Measurements from ENCODE around the gene BCAM.

BCAM gene

GRCh38 chr19:44867578-44867977 is 58.7 kb downstream of the BCAM start:
- no peak overlapping the region for H2AFZ ChIP-seq (ENCODE audit: low read depth, low read length, severe bottlenecking)

GRCh38 chr19:44869733-44870470 is 61.0 kb downstream of the BCAM start:
- Histone ChIP-seq H3F3A (ENCODE audit: insufficient read depth) (no peaks in the 10 kb centered on the region), H3K9ac (ENCODE audit: low read length) (no peak overlapping the region), H3K9me3 (ENCODE audit: insufficient read depth, low read length) (no peaks in the 10 kb centered on the region), H2AFZ (ENCODE audit: low read depth, low read length, severe bottlenecking) (no peak overlapping the region), H3K4me2 (ENCODE audit: low read depth, low read length, poor library complexity, severe bottlenecking) (no peak overlapping the region), H3K36me3 (ENCODE audit: low read length) (no peaks in the 10 kb centered on the region), H3K4me3 (ENCODE audit: insufficient read depth, low read length, poor library complexity, severe bottlenecking) (no peak overlapping the region), H3K79me2 (ENCODE audit: insufficient read depth, low read length) (no peaks in the 10 kb centered on the region), H4K20me1 (ENCODE audit: low read depth, low read length) (no peaks in the 10 kb centered on the region), H3K27me3 (ENCODE audit: low read length) (no peaks in the 10 kb centered on the region), H3K9me2 (replicated peaks; ENCODE audit: insufficient read depth, low read length) (no peaks in the 10 kb centered on the region), H3K27ac (ENCODE audit: low read depth, low read length) (no peak overlapping the region)
- TF ChIP-seq, protein P1, sequence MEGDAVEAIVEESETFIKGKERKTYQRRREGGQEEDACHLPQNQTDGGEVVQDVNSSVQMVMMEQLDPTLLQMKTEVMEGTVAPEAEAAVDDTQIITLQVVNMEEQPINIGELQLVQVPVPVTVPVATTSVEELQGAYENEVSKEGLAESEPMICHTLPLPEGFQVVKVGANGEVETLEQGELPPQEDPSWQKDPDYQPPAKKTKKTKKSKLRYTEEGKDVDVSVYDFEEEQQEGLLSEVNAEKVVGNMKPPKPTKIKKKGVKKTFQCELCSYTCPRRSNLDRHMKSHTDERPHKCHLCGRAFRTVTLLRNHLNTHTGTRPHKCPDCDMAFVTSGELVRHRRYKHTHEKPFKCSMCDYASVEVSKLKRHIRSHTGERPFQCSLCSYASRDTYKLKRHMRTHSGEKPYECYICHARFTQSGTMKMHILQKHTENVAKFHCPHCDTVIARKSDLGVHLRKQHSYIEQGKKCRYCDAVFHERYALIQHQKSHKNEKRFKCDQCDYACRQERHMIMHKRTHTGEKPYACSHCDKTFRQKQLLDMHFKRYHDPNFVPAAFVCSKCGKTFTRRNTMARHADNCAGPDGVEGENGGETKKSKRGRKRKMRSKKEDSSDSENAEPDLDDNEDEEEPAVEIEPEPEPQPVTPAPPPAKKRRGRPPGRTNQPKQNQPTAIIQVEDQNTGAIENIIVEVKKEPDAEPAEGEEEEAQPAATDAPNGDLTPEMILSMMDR (IDR thresholded peaks at IDR 0.05; ENCODE audit: insufficient read depth, low read length, poor library complexity, severe bottlenecking): no peak
- no peak for TF ChIP-seq EZH2phosphoT487 (conservative IDR thresholded peaks at IDR 0.05; ENCODE audit: low read length)

More at GRCh38 chr19:44867578-44867977, 58.7 kb downstream of the BCAM start:
- H3K9ac ChIP-seq (ENCODE audit: low read length): no peak overlapping the region
- no peak overlapping the region for H3K4me2 ChIP-seq (ENCODE audit: low read depth, low read length, poor library complexity, severe bottlenecking)
- H3K4me3 ChIP-seq (ENCODE audit: insufficient read depth, low read length, poor library complexity, severe bottlenecking): no peak overlapping the region
- H3F3A ChIP-seq (ENCODE audit: insufficient read depth): no peaks in the 10 kb centered on the region
- H3K9me2 ChIP-seq (replicated peaks; ENCODE audit: insufficient read depth, low read length): no peaks in the 10 kb centered on the region
- H4K20me1 ChIP-seq (ENCODE audit: low read depth, low read length): no peaks in the 10 kb centered on the region
- TF ChIP-seq, protein P1 (IDR thresholded peaks at IDR 0.05; ENCODE audit: insufficient read depth, low read length, poor library complexity, severe bottlenecking): no peak
- no peak for TF ChIP-seq EZH2phosphoT487 (conservative IDR thresholded peaks at IDR 0.05; ENCODE audit: low read length)
- no peaks in the 10 kb centered on the region for H3K9me3 ChIP-seq (ENCODE audit: insufficient read depth, low read length)
- H3K79me2 ChIP-seq (ENCODE audit: insufficient read depth, low read length): no peaks in the 10 kb centered on the region
- H3K36me3 ChIP-seq (ENCODE audit: low read length): no peaks in the 10 kb centered on the region
- no peaks in the 10 kb centered on the region for H3K27me3 ChIP-seq (ENCODE audit: low read length)
- no peak overlapping the region for H3K27ac ChIP-seq (ENCODE audit: low read depth, low read length)

Data from SU-DHL-6 (cell line).